HG02884 (cell line): Measurements from ENCODE around the gene PLCL1.
A peak's percentile ranks its signal among the peaks of the same experiment; 100 is the strongest.
"Not testable (repeated sequence)": the region's sequence is repeated elsewhere in the genome, so short reads cannot be mapped to it uniquely, and the experiment has no call there.

Source experiments
- ATAC-seq: cut with Tn5 transposase; IDR thresholded peaks from one replicate; pipeline ENCODE4 v1.9.1; 2021; ENCODE audit warnings: mild to moderate bottlenecking, moderate library complexity; ENCODE audit not compliant: unreplicated experiment

The PLCL1 gene

DNA sequence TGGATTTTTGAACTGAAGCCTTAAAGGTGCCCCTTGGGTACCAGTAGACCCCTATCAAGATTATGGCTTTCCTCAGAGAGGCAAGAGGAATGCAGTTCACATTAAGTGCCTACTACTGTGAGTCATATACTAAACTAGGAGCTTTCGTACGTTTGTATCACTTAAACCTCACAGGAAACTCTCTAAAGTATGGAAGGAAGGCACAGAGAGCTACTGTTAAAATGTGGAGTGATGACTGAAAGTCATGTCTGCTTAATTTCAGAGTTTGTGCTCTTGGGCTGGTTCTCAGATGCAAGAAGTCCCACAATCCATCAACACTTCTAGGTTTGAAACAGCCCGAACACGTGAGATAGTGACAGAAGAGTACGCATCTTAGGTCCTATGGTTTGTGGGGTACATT is 4.7 kb downstream of the PLCL1 start:
- ATAC-seq = no peak

GRCh38 chr2:197810016-197810415 is 5.6 kb downstream of the PLCL1 start:
- no peak for ATAC-seq

- no peak for ATAC-seq
These were observed 6.1 kb downstream of the PLCL1 start for GRCh38 chr2:197810491-197810890.

DNA sequence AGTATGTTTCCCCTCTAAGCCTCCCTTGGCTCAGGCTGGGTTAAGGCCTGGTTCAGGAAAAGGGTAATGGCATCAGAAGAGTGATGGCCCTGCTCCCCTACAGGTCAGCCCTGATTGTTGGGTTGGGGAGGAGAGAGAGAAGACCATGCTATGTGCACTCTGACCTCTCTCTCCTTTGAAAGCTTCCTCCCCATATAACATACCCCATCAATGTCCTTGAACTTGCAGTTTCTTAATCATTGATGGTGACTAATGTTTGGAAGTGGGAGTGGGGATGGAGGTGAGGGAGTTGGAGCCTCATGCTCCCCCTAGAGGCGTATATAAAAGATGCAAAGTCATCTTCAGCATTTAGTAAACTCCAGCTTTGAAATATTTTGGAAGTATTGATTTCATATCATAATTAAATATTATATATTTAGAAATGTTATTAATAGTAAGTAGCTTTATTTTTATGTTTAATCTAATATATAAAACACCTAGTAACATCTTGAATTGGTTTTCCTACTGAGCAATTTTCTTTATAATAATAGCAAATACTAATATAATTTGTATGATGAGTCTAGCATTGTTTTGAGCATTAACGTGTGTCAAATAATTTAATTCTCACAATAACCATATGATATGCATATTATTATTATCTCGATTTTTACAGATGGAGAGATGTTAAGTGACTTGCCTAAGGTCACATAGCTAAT is 8.8 kb downstream of the PLCL1 start:
- peak; percentile 72 for ATAC-seq

- ATAC-seq = no peak
These were observed 10.1 kb downstream of the PLCL1 start for GRCh38 chr2:197814526-197814925.

- ATAC-seq = no peak
These were observed 17.3 kb downstream of the PLCL1 start for GRCh38 chr2:197821550-197822289.

GRCh38 chr2:197822333-197822732 is 17.9 kb downstream of the PLCL1 start:
- ATAC-seq = no peak

DNA sequence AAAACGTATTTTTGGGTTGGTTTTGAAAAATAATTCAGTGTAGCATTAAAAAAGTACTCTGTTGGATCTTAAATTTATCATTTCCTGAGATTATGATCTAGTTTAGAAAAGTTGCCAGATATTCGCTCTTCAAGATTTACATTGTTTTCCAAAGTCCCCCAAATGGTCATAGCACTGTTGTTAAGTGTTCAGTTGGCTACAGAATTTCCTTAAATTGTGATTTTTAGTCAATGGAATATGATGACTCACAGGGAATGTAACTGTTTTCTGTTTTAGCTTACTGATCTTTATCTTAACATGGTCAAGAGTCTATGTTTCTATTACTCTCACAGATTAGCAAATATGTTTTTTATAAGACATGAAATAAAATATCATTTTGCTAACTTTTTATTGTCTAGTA is 23.2 kb downstream of the PLCL1 start:
- no peak for ATAC-seq

DNA sequence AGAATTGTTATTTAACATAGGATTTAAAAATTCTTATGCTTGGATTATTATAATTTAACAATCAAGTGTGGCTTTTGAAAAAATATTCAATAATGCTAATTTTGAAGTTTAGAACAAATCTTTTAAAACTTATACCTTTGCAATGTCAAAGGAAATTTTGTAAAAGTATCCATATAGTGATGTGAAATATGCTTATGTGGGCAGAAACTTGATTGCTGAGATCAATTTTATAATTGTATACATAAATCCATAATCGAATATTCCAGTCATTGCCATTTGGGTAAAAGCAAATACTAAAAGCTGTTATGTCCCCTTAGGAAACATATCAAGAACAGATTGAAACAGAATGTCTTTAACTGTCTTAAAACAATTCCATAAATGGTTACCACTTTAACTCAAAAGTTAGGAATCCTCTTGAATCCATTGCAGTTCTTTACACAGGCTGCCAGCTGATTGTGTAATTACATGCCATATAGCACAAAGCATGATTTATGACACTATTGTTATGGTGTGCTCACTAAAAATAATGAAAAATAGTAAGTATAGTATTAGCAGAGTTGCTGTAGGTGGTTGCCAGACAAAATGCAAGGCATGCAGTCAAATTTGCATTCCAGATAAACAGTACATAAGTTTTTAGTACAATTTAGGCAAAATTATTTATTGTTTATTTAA is 24.2 kb downstream of the PLCL1 start:
- ATAC-seq = no peak

GRCh38 chr2:197834771-197835170 is 30.4 kb downstream of the PLCL1 start:
- not testable (repeated sequence) for ATAC-seq

DNA sequence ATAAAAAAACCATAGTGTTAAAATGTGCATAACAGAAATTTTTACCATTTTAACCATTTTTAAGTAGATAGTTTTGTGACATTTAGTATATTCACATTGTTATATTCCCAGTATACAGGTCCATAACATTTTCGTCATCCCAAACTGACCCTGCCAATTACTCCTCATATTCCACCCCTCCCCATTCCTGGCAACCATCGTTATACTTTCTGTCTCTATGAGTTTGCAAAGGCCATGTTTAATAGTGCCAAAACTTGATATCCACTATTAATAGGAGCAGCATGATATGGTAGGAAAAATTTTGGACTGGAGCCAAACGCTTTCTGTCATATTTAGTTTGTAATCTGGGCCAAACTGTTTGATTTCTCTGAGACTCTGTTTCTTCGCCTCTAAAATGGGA is 30.9 kb downstream of the PLCL1 start:
- no peak for ATAC-seq

GRCh38 chr2:197838036-197838435 is 33.6 kb downstream of the PLCL1 start:
- peak; percentile 97 for ATAC-seq

- ATAC-seq = no peak
These were observed 34.2 kb downstream of the PLCL1 start for GRCh38 chr2:197838579-197838978.

- no peak for ATAC-seq
These were observed 34.9 kb downstream of the PLCL1 start for GRCh38 chr2:197839327-197839726.

DNA sequence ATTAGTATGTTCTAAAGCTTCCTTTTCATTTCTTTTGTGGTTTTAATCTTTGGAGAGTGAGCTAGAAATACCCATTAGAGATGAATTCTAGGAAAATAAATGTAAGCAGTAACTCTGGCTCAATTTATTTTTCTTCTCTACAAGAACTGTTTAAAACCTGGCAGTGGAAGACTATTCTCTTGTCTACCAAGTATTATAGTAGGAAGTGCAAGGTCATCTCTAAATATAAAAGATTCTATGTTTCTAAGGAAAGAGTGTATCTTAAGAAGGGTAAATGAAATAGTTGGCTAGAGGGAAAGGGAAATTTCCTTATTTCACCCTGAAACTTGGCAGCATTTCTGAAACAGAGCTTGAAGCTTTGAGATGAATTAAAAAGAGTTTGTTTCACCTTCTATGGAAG is 35.5 kb downstream of the PLCL1 start:
- ATAC-seq = no peak

DNA sequence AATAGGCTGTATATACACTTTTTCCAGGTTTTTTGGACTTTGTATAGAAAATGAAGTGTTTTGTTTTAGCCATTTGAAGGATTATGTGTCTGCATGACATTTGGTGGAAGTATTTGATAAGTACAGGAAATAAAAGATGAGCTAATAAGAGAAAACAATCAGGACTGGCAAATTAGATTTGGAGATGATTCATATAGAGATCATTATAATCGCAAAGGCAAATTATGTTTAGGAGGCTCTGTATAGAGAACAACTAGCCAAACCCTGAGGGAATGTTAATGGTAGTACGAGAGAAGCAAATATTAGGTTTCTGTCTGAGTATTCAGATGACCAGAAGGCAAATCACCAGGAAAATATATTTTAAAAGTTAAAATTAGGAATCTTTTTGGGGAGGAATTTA is 41.7 kb downstream of the PLCL1 start:
- ATAC-seq = no peak

GRCh38 chr2:197846777-197847176 is 42.4 kb downstream of the PLCL1 start:
- no peak for ATAC-seq

- no peak for ATAC-seq
These were observed 43.4 kb downstream of the PLCL1 start for GRCh38 chr2:197847651-197848401.

GRCh38 chr2:197848602-197849001 is 44.2 kb downstream of the PLCL1 start:
- no peak for ATAC-seq

DNA sequence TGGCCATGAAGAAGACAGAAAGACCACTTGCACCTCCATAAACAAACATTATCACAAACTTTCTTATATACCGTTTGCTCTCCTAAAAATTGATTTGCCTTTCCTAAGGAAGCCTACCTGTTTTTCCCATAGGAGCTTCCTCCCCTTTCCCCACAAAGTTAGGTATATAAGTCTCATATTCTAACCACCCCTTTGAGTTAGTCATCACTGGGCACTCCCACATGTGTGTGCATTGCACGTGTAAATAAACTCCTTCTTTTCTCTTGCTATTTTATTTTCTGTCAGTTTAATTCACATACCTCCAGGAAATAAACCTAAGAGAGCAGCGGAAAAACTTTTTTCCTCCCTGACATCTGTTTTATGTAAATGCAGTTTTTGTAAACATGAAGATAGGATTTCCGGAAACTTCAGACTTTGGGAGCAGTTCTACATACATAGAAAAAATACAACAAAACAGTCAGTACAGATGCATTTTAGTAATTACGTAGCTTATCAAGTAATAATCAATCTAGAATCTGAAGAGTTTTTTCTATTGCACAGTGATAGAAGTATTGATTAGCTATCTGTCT is 46.6 kb downstream of the PLCL1 start:
- ATAC-seq = no peak

DNA sequence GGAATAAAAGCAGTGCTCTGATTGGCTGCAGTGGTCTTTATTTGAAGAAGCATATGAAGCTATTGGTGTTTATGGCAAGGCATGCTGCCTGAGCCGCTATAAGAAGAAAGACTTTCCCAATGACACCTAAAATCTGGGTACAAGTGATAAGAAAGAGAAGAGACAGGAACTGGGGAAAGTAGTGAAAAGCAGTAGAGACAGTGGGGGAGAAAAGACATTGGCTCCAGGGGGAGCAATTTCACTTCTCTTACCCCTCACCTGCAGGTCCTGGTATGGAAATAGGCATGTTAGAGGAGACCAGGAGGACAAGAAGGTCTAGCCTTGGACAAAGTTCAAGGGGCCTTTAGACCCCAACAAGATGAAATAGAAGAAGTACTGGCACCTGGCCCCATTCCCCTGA is 47.1 kb downstream of the PLCL1 start:
- ATAC-seq = no peak
